H1 (cell line): ENCODE results near the gene SEC61G. TPM values are rescaled to one million over a fixed set of nuclear protein-coding genes. Genes with fewer than 3 reads are reported as not detected.

Experiments used
- CTCF ChIA-PET: fragments of 300-600 bp; sonication (Branson Sonifier 250); formaldehyde crosslinking; loops from one replicate; lab custom pipeline; 2021; ENCODE audit not compliant: partially characterized antibody; lab: Charles Lee
- POLR2A ChIA-PET: fragments of 300-600 bp; sonication (Branson Sonifier 250); formaldehyde crosslinking; loops from one replicate; lab custom pipeline; 2021; ENCODE audit warnings: inconsistent platforms; ENCODE audit not compliant: partially characterized antibody; lab: Charles Lee
- DNase-seq, 2 experiments: peaks; one replicate each; pipeline versions ENCODE4 v3.0.0 to v3.0.0-alpha.2; 2010 to 2022; ENCODE audit warnings: low spot score in 2 of 2, low read depth in 1 of 2, mixed read lengths in 1 of 2
- FAIRE-seq: peaks from 2 replicates; lab custom pipeline; 2011; peaks lifted over from hg19 to GRCh38; lab: Jason Lieb, UNC
- H2AFZ ChIP-seq: 2 replicates; pipeline ENCODE4 v1.8.1; 2012; ENCODE audit warnings: low read length, inconsistent platforms
- H2AK5ac ChIP-seq: 2 replicates; pipeline ENCODE4 v1.6.1; 2013; ENCODE audit warnings: low read depth, low read length
- H2BK120ac ChIP-seq: replicated peaks from 2 replicates; pipeline ENCODE3; 2013; ENCODE audit warnings: low read depth, low read length, inconsistent platforms
- H2BK12ac ChIP-seq: 2 replicates; pipeline ENCODE4 v1.6.1; 2013; ENCODE audit warnings: low read depth, low read length
- H2BK15ac ChIP-seq: 2 replicates; pipeline ENCODE4 v1.6.1; 2013; ENCODE audit warnings: low read length
- H2BK20ac ChIP-seq: 2 replicates; pipeline ENCODE4 v1.6.1; 2013; ENCODE audit warnings: low read length
- H2BK5ac ChIP-seq: 2 replicates; pipeline ENCODE4 v1.6.1; 2013; ENCODE audit warnings: low read depth, low read length
- H3K14ac ChIP-seq: 2 replicates; pipeline ENCODE4 v1.6.1; 2013; ENCODE audit warnings: inconsistent platforms; ENCODE audit not compliant: insufficient read length
- H3K18ac ChIP-seq: 2 replicates; pipeline ENCODE4 v1.6.1; 2013; ENCODE audit warnings: low read length; ENCODE audit errors: extremely low read depth
- H3K23ac ChIP-seq: 2 replicates; pipeline ENCODE4 v1.6.1; 2013; ENCODE audit warnings: inconsistent platforms; ENCODE audit not compliant: insufficient read length
- H3K23me2 ChIP-seq: 2 replicates; pipeline ENCODE4 v1.6.1; 2013; ENCODE audit warnings: low read depth, low read length
- H3K27ac ChIP-seq: 2 replicates; pipeline ENCODE4 v1.6.1; 2011; ENCODE audit warnings: low read depth, low read length, inconsistent platforms
- H3K27me3 ChIP-seq, 4 experiments: replicated peaks in 1 of 4; 1 replicate in 1 of 4; 2 replicates in 3 of 4; pipeline versions ENCODE4 v1.6.1 to v1.8.1; 2011 to 2013; ENCODE audit warnings: low read length in 3 of 4, mild to moderate bottlenecking in 3 of 4, inconsistent platforms in 2 of 4, mixed read lengths in 2 of 4, moderate library complexity in 1 of 4; ENCODE audit not compliant: control insufficient read depth in 3 of 4, insufficient read depth in 3 of 4; ENCODE audit errors: extremely low read depth in 1 of 4
- H3K36me3 ChIP-seq, 4 experiments: 2 replicates each; pipeline versions ENCODE4 v1.6.1 to v1.8.1; 2011 to 2013; ENCODE audit warnings: mild to moderate bottlenecking in 4 of 4, low read length in 3 of 4, moderate library complexity in 2 of 4, control low read depth in 1 of 4, inconsistent platforms in 1 of 4; ENCODE audit not compliant: insufficient read depth in 4 of 4, control insufficient read depth in 2 of 4
- H3K4ac ChIP-seq: replicated peaks from 2 replicates; pipeline ENCODE3; 2013; ENCODE audit warnings: low read length, low read depth, mixed read lengths, inconsistent platforms; ENCODE audit not compliant: insufficient read length
- H3K4me1 ChIP-seq, 4 experiments: replicated peaks in 1 of 4; 1 replicate in 1 of 4; 2 replicates in 3 of 4; pipeline versions ENCODE4 v1.6.1 to v1.8.1; 2011 to 2013; ENCODE audit warnings: low read length in 3 of 4, inconsistent platforms in 2 of 4, mixed read lengths in 1 of 4; ENCODE audit not compliant: insufficient read depth in 4 of 4, control insufficient read depth in 3 of 4
- H3K4me2 ChIP-seq, 2 experiments: 2 replicates each; pipeline versions ENCODE4 v1.6.1 to v1.8.1; 2011 to 2013; ENCODE audit warnings: low read depth in 2 of 2, low read length in 2 of 2, control low read depth in 1 of 2, inconsistent platforms in 1 of 2, mild to moderate bottlenecking in 1 of 2; ENCODE audit not compliant: insufficient read depth in 1 of 2
- H3K4me3 ChIP-seq, 4 experiments: fragments of 200-600, 300-600 bp in 1 of 4; sonication (generic), shearing (Covaris generic), sonication (Bioruptor Twin) in 1 of 4; 2 replicates each; pipeline versions ENCODE4 v1.5.1 to v1.8.1; 2011 to 2016; ENCODE audit warnings: low read length in 4 of 4, low read depth in 3 of 4, control low read depth in 2 of 4, inconsistent platforms in 2 of 4, mild to moderate bottlenecking in 2 of 4, mixed read lengths in 1 of 4, moderate library complexity in 1 of 4; ENCODE audit not compliant: insufficient read depth in 2 of 4; ENCODE audit errors: extremely low read depth in 1 of 4
- H3K56ac ChIP-seq: replicated peaks from 2 replicates; pipeline ENCODE3; 2013; ENCODE audit warnings: low read depth, mild to moderate bottlenecking, mixed read lengths, low read length, inconsistent platforms; ENCODE audit not compliant: insufficient read length
- H3K79me1 ChIP-seq: 2 replicates; pipeline ENCODE4 v1.6.1; 2013; ENCODE audit warnings: low read depth, low read length, control low read depth
- H3K79me2 ChIP-seq, 2 experiments: 2 replicates each; pipeline versions ENCODE4 v1.6.1 to v1.8.1; 2012 to 2013; ENCODE audit warnings: low read length in 2 of 2, mild to moderate bottlenecking in 2 of 2, inconsistent platforms in 1 of 2; ENCODE audit not compliant: insufficient read depth in 2 of 2, control insufficient read depth in 1 of 2
- H3K9ac ChIP-seq, 4 experiments: replicated peaks in 1 of 4; 1 replicate in 1 of 4; 2 replicates in 3 of 4; pipeline versions ENCODE4 v1.6.1 to v1.8.1; 2011 to 2013; ENCODE audit warnings: low read depth in 3 of 4, low read length in 3 of 4, control low read depth in 2 of 4, mild to moderate bottlenecking in 2 of 4, moderate library complexity in 2 of 4, inconsistent platforms in 1 of 4; ENCODE audit errors: extremely low read depth in 1 of 4
- H3K9me3 ChIP-seq, 2 experiments: 2 replicates each; pipeline versions ENCODE4 v1.6.1 to v1.8.1; 2012 to 2013; ENCODE audit warnings: mild to moderate bottlenecking in 2 of 2, moderate library complexity in 2 of 2, control low read depth in 1 of 2, inconsistent platforms in 1 of 2, low read depth in 1 of 2, low read length in 1 of 2, mixed read lengths in 1 of 2; ENCODE audit not compliant: insufficient read depth in 2 of 2
- H4K20me1 ChIP-seq, 2 experiments: replicated peaks in 1 of 2; 2 replicates each; pipeline versions ENCODE3 to v1.8.1; 2011 to 2013; ENCODE audit warnings: inconsistent platforms in 2 of 2, low read length in 2 of 2, mild to moderate bottlenecking in 1 of 2; ENCODE audit not compliant: insufficient read depth in 2 of 2, control insufficient read depth in 1 of 2
- H4K5ac ChIP-seq: 2 replicates; pipeline ENCODE4 v1.6.1; 2013; ENCODE audit warnings: low read length, low read depth, mixed read lengths, inconsistent platforms; ENCODE audit not compliant: insufficient read length
- H4K8ac ChIP-seq: 2 replicates; pipeline ENCODE4 v1.8.0; 2013; ENCODE audit warnings: mild to moderate bottlenecking, moderate library complexity, low read length, inconsistent platforms; ENCODE audit not compliant: insufficient read depth; ENCODE audit errors: extremely low read depth
- H4K91ac ChIP-seq: replicated peaks from 2 replicates; pipeline ENCODE3; 2013; ENCODE audit warnings: low read length, mixed read lengths, inconsistent platforms; ENCODE audit not compliant: insufficient read length
- HDAC6 ChIP-seq: IDR thresholded peaks from one replicate; pipeline ENCODE4 v1.7.1; 2012; ENCODE audit warnings: low read depth, mild to moderate bottlenecking, inconsistent platforms, low read length, moderate library complexity
- SIX5 ChIP-seq: IDR thresholded peaks from 2 replicates; pipeline ENCODE4 v1.6.1; 2011; ENCODE audit warnings: mild to moderate bottlenecking, low read depth, low read length
- SP1 ChIP-seq: IDR thresholded peaks from 2 replicates; pipeline ENCODE4 v1.6.1; 2011; ENCODE audit warnings: low read depth, low read length
- WGBS, 2 experiments: shearing (Covaris generic) in 1 of 2; methylation state at CpG; one replicate each; pipeline versions ENCODE4 v1.1.6 to v1.1.7; 2013 to 2015; ENCODE audit warnings: low lambda C conversion rate in 2 of 2, mixed read lengths in 2 of 2, inconsistent platforms in 1 of 2, low coverage in 1 of 2, missing lambda C conversion rate in 1 of 2; ENCODE audit not compliant: insufficient replicate concordance in 2 of 2, insufficient coverage in 1 of 2, insufficient read length in 1 of 2; ENCODE audit errors: extremely low coverage in 1 of 2, missing lambda C conversion rate in 1 of 2; 5-methylcytosine and 5-hydroxymethylcytosine counted together
- polyA plus RNA-seq, 7 experiments: library from polyadenylated mRNA; depleted of rRNA in 3 of 7; stranded (reverse) in 5 of 7; unstranded in 2 of 7; fragments of >200 nt in 5 of 7; fragments of 200-250 nt in 2 of 7; gene quantifications; 1 replicate in 5 of 7; 2 replicates in 1 of 7; 4 replicates in 1 of 7; pipeline versions ENCODE4 v1.2.1 to v1.2.3, GENCODE V29; 2011 to 2013; ENCODE audit warnings: missing spikeins in 2 of 7, mixed read lengths in 2 of 7
- total RNA-seq: library from RNA; stranded (reverse); fragmentation: NEBNext Ultra II Directional; extraction: Animal tissue kit (Norgen Biotek cat#: 25700); gene quantifications from 2 replicates; pipeline ENCODE4 v1.2.1, GENCODE V29; 2021
- TF ChIP-seq, protein P1 (sequence below): IDR thresholded peaks from 2 replicates; pipeline ENCODE4 v1.6.1; 2012; ENCODE audit warnings: inconsistent platforms

The SEC61G gene
- total and polyA plus RNA-seq, 2 of the 8 experiments (the other 6 are each of a cell fraction or from before 2014, with no cell fraction given), result 142 to 274 TPM

DNA sequence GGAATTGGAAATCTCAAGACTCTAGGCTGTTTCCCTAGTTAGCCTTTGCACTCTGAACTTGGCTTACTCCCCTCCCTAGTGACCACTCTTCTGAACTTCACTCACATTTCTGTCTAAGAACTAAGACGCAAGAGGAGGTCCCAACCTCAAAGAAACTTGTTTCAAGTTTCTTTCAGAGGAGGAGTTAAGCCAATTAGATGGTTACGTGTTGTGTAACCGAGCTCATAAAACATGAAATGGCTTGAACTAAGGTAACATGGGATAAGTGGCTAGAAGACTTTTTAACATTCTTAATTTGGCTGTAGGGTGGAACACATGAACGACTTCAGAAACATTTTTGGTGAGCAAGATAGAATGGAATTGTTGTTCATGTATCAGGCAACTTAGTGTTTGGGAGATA lies 39.5 kb upstream of the SEC61G start:
- Histone ChIP-seq H2BK5ac (no peak overlapping the region), H2BK15ac (no peak overlapping the region), H2BK120ac (no peak overlapping the region), H3K79me1 (no peaks in the 10 kb centered on the region), H2BK20ac (no peak overlapping the region), H3K4me2 (no peak overlapping the region), H4K91ac (no peak overlapping the region), H3K4ac (no peak overlapping the region), H3K9ac (no peak overlapping the region), H3K4me1 (no peaks in the 10 kb centered on the region; a peak in 1 of 7 replicates), H3K27me3 (no peaks in the 10 kb centered on the region), H3K23ac (no peak overlapping the region), H3K18ac (no peak overlapping the region), H3K14ac (no peak overlapping the region), H2AFZ (no peak overlapping the region), H3K36me3 (no peaks in the 10 kb centered on the region), H3K9me3 (no peaks in the 10 kb centered on the region), H3K56ac (no peak overlapping the region), H4K5ac (no peak overlapping the region), H2BK12ac (no peak overlapping the region; the same call in 1 of the 2 replicates), H3K79me2 (no peaks in the 10 kb centered on the region), H3K23me2 (no peaks in the 10 kb centered on the region; the same call in 1 of the 2 replicates), H2AK5ac (no peak overlapping the region), H4K20me1 (no peaks in the 10 kb centered on the region), H3K27ac (no peak overlapping the region), H4K8ac (no peak overlapping the region), H3K4me3 (no peak overlapping the region)
- 90% methylated on average over 4 of the region's 4 CpGs; no CpG with 5 or more reads in 1 of the 2 experiments for WGBS, 2 experiments
- no peak for FAIRE-seq
- TF ChIP-seq SIX5, result no peak
- TF ChIP-seq, protein P1, sequence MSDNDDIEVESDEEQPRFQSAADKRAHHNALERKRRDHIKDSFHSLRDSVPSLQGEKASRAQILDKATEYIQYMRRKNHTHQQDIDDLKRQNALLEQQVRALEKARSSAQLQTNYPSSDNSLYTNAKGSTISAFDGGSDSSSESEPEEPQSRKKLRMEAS, result no peak
- TF ChIP-seq HDAC6, result no peak
- TF ChIP-seq SP1, result no peak
- DNase-seq, result no peak
- ChIA-PET CTCF (interaction anchor here (0.5 to 3.7 kb wide), 8 partner anchors 10 to 456 kb away, joined by 3 to 16 read pairs (median 6); no protein-coding TSS in a partner anchor), POLR2A (no interaction called here)
